ENCODE measurements around the gene SEC22A.

The SEC22A gene

GRCh38 chr3:123287051-123287961 is 85.6 kb downstream of the SEC22A start:
- Histone ChIP-seq H3K36me3 (ENCODE audit: control insufficient read depth, insufficient read depth, low read length) (peaks cover 37% of the 10 kb centered on the region), H3K9ac (ENCODE audit: low read depth, low read length) (no peak overlapping the region), H3K4me3 (ENCODE audit: low read depth, low read length) (no peak overlapping the region), H3K4me1 (ENCODE audit: control insufficient read depth, insufficient read depth, low read length) (no peaks in the 10 kb centered on the region), H3K9me3 (ENCODE audit: control insufficient read depth, insufficient read depth, low read length) (no peaks in the 10 kb centered on the region), H3K27me3 (ENCODE audit: control insufficient read depth, insufficient read depth, low read length) (no peaks in the 10 kb centered on the region), H3K27ac (ENCODE audit: low read depth, low read length) (no peak overlapping the region)

- H3K4me3 ChIP-seq (ENCODE audit: low read depth, low read length): no peak overlapping the region
- no peaks in the 10 kb centered on the region for H3K9me3 ChIP-seq (ENCODE audit: control insufficient read depth, insufficient read depth, low read length)
- peaks cover 37% of the 10 kb centered on the region for H3K36me3 ChIP-seq (ENCODE audit: control insufficient read depth, insufficient read depth, low read length)
- no peak overlapping the region for H3K9ac ChIP-seq (ENCODE audit: low read depth, low read length)
- H3K27ac ChIP-seq (ENCODE audit: low read depth, low read length): no peak overlapping the region
- H3K27me3 ChIP-seq (ENCODE audit: control insufficient read depth, insufficient read depth, low read length): no peaks in the 10 kb centered on the region
- H3K4me1 ChIP-seq (ENCODE audit: control insufficient read depth, insufficient read depth, low read length): no peaks in the 10 kb centered on the region
Measured at GRCh38 chr3:123287962-123288302, 86.2 kb downstream of the SEC22A start.

DNA sequence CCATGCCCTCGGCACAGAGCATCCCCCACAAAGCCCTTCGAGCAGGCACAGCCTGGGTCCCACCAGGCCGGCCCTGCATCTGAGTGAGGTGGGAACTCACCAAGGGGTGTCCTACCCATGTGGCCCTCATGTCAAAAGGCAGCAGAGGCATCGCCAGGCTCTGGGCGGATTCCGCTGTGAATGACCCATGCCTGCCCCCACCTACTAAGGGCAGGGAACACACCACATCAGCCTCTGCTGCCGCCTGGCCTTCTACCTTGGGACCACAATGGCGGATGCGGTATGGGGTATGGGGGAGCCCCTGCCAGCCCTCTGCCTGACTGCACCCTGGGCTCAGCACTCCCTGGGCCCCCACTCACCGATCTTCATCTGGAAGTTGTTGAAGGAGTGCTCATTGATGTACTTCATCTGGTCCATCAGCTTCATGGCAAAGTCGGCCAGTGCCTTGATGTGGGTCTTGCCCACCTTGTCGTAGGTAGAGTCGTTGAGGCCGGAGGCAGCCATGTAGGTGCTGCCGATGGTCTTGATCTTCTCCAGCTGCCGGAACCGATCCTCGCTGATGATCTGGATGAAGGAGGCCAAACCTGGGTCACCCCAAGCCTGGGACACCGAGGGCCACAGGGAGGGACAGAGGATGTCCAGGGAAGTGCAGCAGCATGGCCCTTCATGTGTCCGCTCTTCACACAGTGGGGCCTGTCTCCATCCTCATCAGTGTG is 87.8 kb downstream of the SEC22A start:
- H3K9ac ChIP-seq (ENCODE audit: low read depth, low read length): no peak overlapping the region
- H3K4me3 ChIP-seq (ENCODE audit: low read depth, low read length): no peak overlapping the region
- no peak overlapping the region for H3K27ac ChIP-seq (ENCODE audit: low read depth, low read length)
- H3K27me3 ChIP-seq (ENCODE audit: control insufficient read depth, insufficient read depth, low read length): no peaks in the 10 kb centered on the region
- no peaks in the 10 kb centered on the region for H3K4me1 ChIP-seq (ENCODE audit: control insufficient read depth, insufficient read depth, low read length)
- peaks cover 32% of the 10 kb centered on the region for H3K36me3 ChIP-seq (ENCODE audit: control insufficient read depth, insufficient read depth, low read length)
- H3K9me3 ChIP-seq (ENCODE audit: control insufficient read depth, insufficient read depth, low read length): no peaks in the 10 kb centered on the region

DNA sequence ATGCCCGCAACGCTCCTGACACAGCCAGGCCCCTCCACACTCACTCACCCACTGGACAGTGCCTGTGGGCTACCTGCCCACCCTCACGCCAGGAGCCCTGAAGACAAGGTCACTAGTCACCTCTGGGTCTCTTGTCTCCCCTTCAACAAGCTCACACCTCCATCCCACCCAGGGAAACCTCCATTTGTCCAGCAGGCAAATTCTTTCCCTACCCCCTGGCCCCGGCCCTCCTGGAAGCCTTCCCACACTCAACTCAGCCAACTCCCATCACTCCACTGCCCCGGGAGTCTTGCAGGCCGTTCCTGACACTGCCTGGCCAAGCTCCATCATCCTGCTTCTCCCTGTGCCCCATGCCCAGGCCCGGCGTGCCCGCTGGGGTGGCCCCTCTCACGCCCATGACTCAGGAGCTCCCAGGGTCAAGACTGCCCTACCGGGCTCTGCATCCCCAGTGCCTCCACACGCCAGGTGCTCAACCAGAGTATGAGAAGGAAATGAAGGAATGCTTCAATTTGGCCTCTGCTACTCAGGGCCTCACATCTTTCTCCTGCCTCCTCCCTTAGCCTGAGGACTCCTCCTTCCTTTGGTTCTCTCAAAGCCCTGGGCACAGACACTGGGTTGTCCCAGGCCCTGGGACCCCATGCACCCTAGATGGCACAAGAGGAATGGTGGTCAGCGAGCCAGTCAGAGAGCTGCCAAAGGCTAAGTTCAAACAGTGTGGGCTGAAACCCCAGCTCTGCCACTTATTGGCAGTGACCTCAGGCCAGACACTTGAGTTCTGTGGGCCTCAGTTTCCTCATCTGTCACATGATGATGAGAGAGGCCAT is 88.6 kb downstream of the SEC22A start:
- H3K36me3 ChIP-seq (ENCODE audit: control insufficient read depth, insufficient read depth, low read length): peaks cover 24% of the 10 kb centered on the region; the same call in 1 of the 2 replicates
- no peak overlapping the region for H3K4me3 ChIP-seq (ENCODE audit: low read depth, low read length)
- H3K4me1 ChIP-seq (ENCODE audit: control insufficient read depth, insufficient read depth, low read length): no peaks in the 10 kb centered on the region
- H3K9ac ChIP-seq (ENCODE audit: low read depth, low read length): no peak overlapping the region
- H3K9me3 ChIP-seq (ENCODE audit: control insufficient read depth, insufficient read depth, low read length): no peaks in the 10 kb centered on the region
- no peak overlapping the region for H3K27ac ChIP-seq (ENCODE audit: low read depth, low read length)
- H3K27me3 ChIP-seq (ENCODE audit: control insufficient read depth, insufficient read depth, low read length): no peaks in the 10 kb centered on the region

DNA sequence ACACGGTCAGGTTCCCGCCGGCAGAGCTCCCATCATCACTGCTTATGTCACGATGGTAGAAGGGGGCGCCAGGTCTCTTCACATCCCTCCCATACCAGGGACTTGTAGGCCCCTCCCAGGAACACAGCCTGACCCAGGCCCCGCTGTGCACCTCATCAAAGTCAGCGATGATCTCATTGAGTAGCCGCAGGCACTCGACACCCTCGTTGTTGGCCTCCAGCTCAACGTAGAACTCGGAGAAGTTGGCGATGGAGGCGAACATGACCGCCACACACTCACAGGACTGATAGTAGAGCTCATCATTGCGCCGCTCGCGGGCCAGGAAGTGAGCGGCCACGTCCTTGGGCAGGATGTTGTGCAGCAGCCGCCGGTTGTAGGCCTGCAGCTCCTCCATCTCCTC is 89.2 kb downstream of the SEC22A start:
- no peaks in the 10 kb centered on the region for H3K27me3 ChIP-seq (ENCODE audit: control insufficient read depth, insufficient read depth, low read length)
- no peaks in the 10 kb centered on the region for H3K4me1 ChIP-seq (ENCODE audit: control insufficient read depth, insufficient read depth, low read length)
- peaks cover 22% of the 10 kb centered on the region; the same call in 1 of the 2 replicates for H3K36me3 ChIP-seq (ENCODE audit: control insufficient read depth, insufficient read depth, low read length)
- no peak overlapping the region for H3K4me3 ChIP-seq (ENCODE audit: low read depth, low read length)
- no peak overlapping the region for H3K9ac ChIP-seq (ENCODE audit: low read depth, low read length)
- H3K9me3 ChIP-seq (ENCODE audit: control insufficient read depth, insufficient read depth, low read length): no peaks in the 10 kb centered on the region
- no peak overlapping the region for H3K27ac ChIP-seq (ENCODE audit: low read depth, low read length)

DNA sequence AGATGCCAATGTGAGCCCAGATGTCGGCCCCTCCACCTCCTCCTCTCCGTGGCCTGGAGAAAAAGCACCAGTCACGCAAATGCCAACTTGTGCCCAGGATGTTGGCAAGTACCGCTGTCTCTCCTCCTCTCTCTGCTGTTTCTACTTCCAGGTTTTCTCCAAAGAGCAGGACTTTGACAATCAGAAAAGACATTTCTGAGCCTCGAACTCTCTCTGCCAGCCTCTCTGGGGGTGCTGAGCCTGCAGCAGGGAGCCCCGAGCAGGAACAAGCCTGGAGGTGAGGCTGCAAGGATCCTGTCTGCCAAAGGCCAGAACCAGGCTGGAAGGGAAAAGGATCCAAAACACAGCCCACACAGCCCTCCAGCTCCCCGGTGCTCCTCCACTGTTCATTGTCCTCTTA is 89.7 kb downstream of the SEC22A start:
- no peaks in the 10 kb centered on the region for H3K9me3 ChIP-seq (ENCODE audit: control insufficient read depth, insufficient read depth, low read length)
- peaks cover 22% of the 10 kb centered on the region; the same call in 1 of the 2 replicates for H3K36me3 ChIP-seq (ENCODE audit: control insufficient read depth, insufficient read depth, low read length)
- no peak overlapping the region for H3K27ac ChIP-seq (ENCODE audit: low read depth, low read length)
- no peak overlapping the region for H3K9ac ChIP-seq (ENCODE audit: low read depth, low read length)
- H3K4me1 ChIP-seq (ENCODE audit: control insufficient read depth, insufficient read depth, low read length): no peaks in the 10 kb centered on the region
- H3K4me3 ChIP-seq (ENCODE audit: low read depth, low read length): no peak overlapping the region
- H3K27me3 ChIP-seq (ENCODE audit: control insufficient read depth, insufficient read depth, low read length): no peaks in the 10 kb centered on the region

DNA sequence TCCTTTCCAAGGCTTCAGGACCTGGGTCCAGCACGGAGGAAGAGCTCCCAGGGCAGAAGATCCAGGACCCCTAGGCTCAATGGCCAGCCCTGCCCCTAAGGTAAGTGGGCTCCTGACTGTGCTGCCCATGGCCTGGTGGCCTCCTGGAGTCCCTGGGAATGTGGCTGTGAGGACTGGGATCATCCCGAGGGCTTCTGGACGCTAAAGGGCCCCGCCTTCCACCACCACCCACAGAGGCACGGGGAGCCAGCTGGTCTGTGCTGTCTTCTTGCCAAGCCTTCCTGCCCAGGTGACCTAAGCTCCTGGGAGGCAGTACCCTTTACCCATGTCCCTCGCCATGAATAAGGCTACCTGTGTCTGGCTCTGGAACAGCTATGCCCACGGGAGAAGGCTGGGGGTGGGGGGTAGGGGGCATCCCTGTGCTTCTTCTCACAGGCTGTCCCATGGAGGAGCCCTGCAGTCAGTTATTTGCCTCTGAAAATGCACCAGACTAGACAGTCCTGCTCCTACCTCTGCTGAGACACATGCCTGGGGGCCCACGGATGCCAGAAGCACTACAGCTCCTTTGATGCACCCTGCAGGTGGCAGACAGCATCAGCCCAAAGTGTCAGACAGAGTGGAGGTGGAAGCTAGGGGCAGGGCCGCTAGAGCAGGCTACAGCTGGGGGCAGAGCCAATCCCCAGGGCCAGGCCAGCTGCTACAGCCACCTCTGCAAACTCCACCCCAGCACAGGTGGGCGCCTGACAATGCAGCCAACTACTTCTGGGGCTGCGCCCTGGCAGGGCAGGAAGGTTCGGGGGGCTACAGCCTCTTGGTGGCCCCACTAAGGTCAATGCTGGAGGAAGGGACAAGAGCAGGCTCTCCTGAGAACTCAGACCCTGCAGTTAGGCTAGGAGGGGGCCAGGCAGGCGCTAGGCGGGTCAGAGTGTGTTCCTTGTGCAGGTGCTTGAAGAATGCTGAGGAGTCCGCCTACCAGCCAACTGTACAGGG is 90.9 kb downstream of the SEC22A start:
- Histone ChIP-seq H3K36me3 (ENCODE audit: control insufficient read depth, insufficient read depth, low read length) (peaks cover 22% of the 10 kb centered on the region; the same call in 1 of the 2 replicates), H3K4me1 (ENCODE audit: control insufficient read depth, insufficient read depth, low read length) (no peaks in the 10 kb centered on the region), H3K27ac (ENCODE audit: low read depth, low read length) (no peak overlapping the region), H3K9ac (ENCODE audit: low read depth, low read length) (no peak overlapping the region), H3K4me3 (ENCODE audit: low read depth, low read length) (no peak overlapping the region), H3K27me3 (ENCODE audit: control insufficient read depth, insufficient read depth, low read length) (no peaks in the 10 kb centered on the region), H3K9me3 (ENCODE audit: control insufficient read depth, insufficient read depth, low read length) (no peaks in the 10 kb centered on the region)

DNA sequence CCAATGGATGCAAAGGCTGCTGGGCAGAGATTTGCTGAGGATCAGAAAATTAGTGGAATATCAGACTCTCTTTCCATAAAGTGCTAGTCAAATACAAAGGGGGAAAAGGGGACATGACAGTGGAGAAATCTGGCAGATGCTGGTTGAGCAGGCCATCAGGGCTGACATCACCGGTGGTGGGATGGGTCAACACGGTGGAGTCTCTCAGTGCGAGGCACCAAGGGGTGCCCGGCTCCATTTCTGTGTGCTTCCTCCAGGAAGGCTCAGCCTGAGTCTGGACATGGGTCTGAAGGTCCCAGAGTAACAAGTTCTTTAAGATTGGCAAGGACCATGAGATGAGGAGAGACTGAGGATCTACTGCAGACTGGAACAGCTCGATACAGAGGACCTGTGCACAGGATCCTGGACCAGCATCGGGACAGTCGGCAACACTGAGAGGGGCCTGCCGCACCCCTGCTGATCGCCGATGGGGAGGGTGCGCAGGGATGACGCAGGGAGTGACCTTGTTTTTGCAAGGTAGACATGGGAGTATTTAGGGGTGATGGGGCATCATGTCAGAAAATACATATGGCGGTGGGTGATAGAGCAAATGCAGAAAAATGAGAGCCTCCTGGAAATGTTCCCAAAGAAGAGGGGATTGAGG is 92.7 kb downstream of the SEC22A start:
- Histone ChIP-seq H3K4me3 (ENCODE audit: low read depth, low read length) (no peak overlapping the region), H3K27me3 (ENCODE audit: control insufficient read depth, insufficient read depth, low read length) (no peaks in the 10 kb centered on the region), H3K9me3 (ENCODE audit: control insufficient read depth, insufficient read depth, low read length) (no peaks in the 10 kb centered on the region), H3K36me3 (ENCODE audit: control insufficient read depth, insufficient read depth, low read length) (peaks cover 17% of the 10 kb centered on the region; the same call in 1 of the 2 replicates), H3K9ac (ENCODE audit: low read depth, low read length) (no peak overlapping the region), H3K4me1 (ENCODE audit: control insufficient read depth, insufficient read depth, low read length) (no peaks in the 10 kb centered on the region), H3K27ac (ENCODE audit: low read depth, low read length) (no peak overlapping the region)

GRCh38 chr3:123295171-123295900 is 93.6 kb downstream of the SEC22A start:
- Histone ChIP-seq H3K36me3 (ENCODE audit: control insufficient read depth, insufficient read depth, low read length) (peaks cover 9% of the 10 kb centered on the region; the same call in 1 of the 2 replicates), H3K9me3 (ENCODE audit: control insufficient read depth, insufficient read depth, low read length) (no peaks in the 10 kb centered on the region), H3K9ac (ENCODE audit: low read depth, low read length) (no peak overlapping the region), H3K27me3 (ENCODE audit: control insufficient read depth, insufficient read depth, low read length) (no peaks in the 10 kb centered on the region), H3K4me1 (ENCODE audit: control insufficient read depth, insufficient read depth, low read length) (no peaks in the 10 kb centered on the region), H3K4me3 (ENCODE audit: low read depth, low read length) (no peak overlapping the region), H3K27ac (ENCODE audit: low read depth, low read length) (no peak overlapping the region)
